PFSK-1 (cell line): ENCODE results near the gene RAB31.

Source experiments
- FOXP2 ChIP-seq: optimal IDR thresholded peaks from 2 replicates; pipeline ENCODE3; 2011; ENCODE audit warnings: borderline replicate concordance, control low read depth, inconsistent platforms; ENCODE audit not compliant: insufficient read depth; ENCODE audit errors: extremely low read length, extremely low read depth
- POLR2AphosphoS5 ChIP-seq: IDR thresholded peaks from 2 replicates; pipeline ENCODE4 v1.6.1; 2012; ENCODE audit warnings: low read depth, mild to moderate bottlenecking, control low read depth, low read length, moderate library complexity
- REST ChIP-seq, 2 experiments: IDR thresholded peaks; 2 replicates each; pipeline versions ENCODE4 v1.6.1 to v1.8.0; 2011 to 2012; ENCODE audit warnings: low read depth in 2 of 2, low read length in 2 of 2, control low read depth in 1 of 2, inconsistent platforms in 1 of 2, mild to moderate bottlenecking in 1 of 2, moderate library complexity in 1 of 2; ENCODE audit not compliant: insufficient read depth in 1 of 2
- TAF1 ChIP-seq: IDR thresholded peaks from 2 replicates; pipeline ENCODE4 v1.6.1; 2012; ENCODE audit warnings: low read length, control low read depth, borderline replicate concordance; ENCODE audit not compliant: insufficient read depth

GRCh38 chr18:9665314-9665713 lies 42.8 kb upstream of the RAB31 start:
- TF ChIP-seq REST (IDR thresholded peaks at IDR 0.05; ENCODE audit: insufficient read depth in 1 of 2, low read depth in 2 of 2, low read length in 2 of 2) (no peak), POLR2AphosphoS5 (no peak), TAF1 (no peak), FOXP2 (no peak)
